HepG2 (cell line): ENCODE results near the gene TRIM61. TPM values are rescaled to one million over a fixed set of nuclear protein-coding genes. Genes with fewer than 3 reads are reported as not detected.

Source experiments
- ATAC-seq: fragments of 200-7000 bp; cut with Tn5 transposase; 3 replicates; pipeline ENCODE4 v1.9.1; 2020; ENCODE audit warnings: mild to moderate bottlenecking, moderate library complexity
- BruUV-seq: library from RNA; stranded (reverse); fragments of 400-500 nt; replicated peaks from 2 replicates; lab custom pipeline; 2021; lab: Mats Ljungman, UMichigan
- CTCF ChIA-PET: fragments of 300-600 bp; formaldehyde crosslinking; extraction: SDS; loops from one replicate; lab custom pipeline; 2021; ENCODE audit warnings: low total read pairs, inconsistent platforms, low intra/inter-chr PET ratio; lab: Yijun Ruan, JAX
- POLR2A ChIA-PET: fragments of 350-600 bp; sonication (Branson Sonifier 250); formaldehyde crosslinking; loops from one replicate; lab custom pipeline; 2020; ENCODE audit warnings: antibody characterized with exemption, inconsistent platforms; lab: Yijun Ruan, JAX
- DNase-seq: peaks from one replicate; pipeline ENCODE4 v3.0.0-alpha.2; 2015; ENCODE audit warnings: low spot score
- FAIRE-seq: peaks from 3 replicates; lab custom pipeline; 2011; peaks lifted over from hg19 to GRCh38; lab: Jason Lieb, UNC
- H2AFZ ChIP-seq: one replicate; pipeline ENCODE4 v1.6.1; 2011; ENCODE audit warnings: low read length, inconsistent platforms
- H3K27ac ChIP-seq: fragments of 300-600 bp; 3 replicates; pipeline ENCODE4 v1.8.0; 2011; ENCODE audit warnings: mixed run types, mild to moderate bottlenecking, mixed read lengths, low read length, inconsistent platforms; ENCODE audit not compliant: insufficient read depth; ENCODE audit errors: extremely low read length
- H3K27me3 ChIP-seq, 2 experiments: fragments of 200-600 bp in 1 of 2; 2 replicates in 1 of 2; 3 replicates in 1 of 2; pipeline versions ENCODE4 v1.6.0 to v1.8.0; 2011; ENCODE audit warnings: low read length in 2 of 2, mild to moderate bottlenecking in 2 of 2, moderate library complexity in 2 of 2, inconsistent platforms in 1 of 2; ENCODE audit not compliant: insufficient read depth in 2 of 2, control insufficient read depth in 1 of 2
- H3K36me3 ChIP-seq, 2 experiments: fragments of 200-600 bp in 1 of 2; replicated peaks in 1 of 2; 2 replicates in 1 of 2; 3 replicates in 1 of 2; pipeline versions ENCODE4 v1.5.1 to v1.8.0; 2011; ENCODE audit warnings: low read length in 2 of 2, inconsistent platforms in 1 of 2; ENCODE audit not compliant: insufficient read depth in 2 of 2, control insufficient read depth in 1 of 2
- H3K4me1 ChIP-seq: 2 replicates; pipeline ENCODE4 v1.5.1; 2012; ENCODE audit warnings: low read length, inconsistent platforms; ENCODE audit not compliant: insufficient read depth
- H3K4me2 ChIP-seq: 2 replicates; pipeline ENCODE4 v1.6.0; 2011; ENCODE audit warnings: low read depth, low read length, inconsistent platforms
- H3K4me3 ChIP-seq, 3 experiments: fragments of 200-600 bp in 1 of 3; sonication (generic), shearing (Covaris generic) in 1 of 3; replicated peaks in 1 of 3; 2 replicates each; pipeline ENCODE4 v1.5.1; 2011 to 2016; ENCODE audit warnings: low read length in 3 of 3, inconsistent platforms in 2 of 3, low read depth in 2 of 3, mild to moderate bottlenecking in 2 of 3, control low read depth in 1 of 3, mixed read lengths in 1 of 3; ENCODE audit not compliant: insufficient read depth in 1 of 3
- H3K79me2 ChIP-seq: one replicate; pipeline ENCODE4 v1.6.1; 2011; ENCODE audit warnings: low read length, inconsistent platforms; ENCODE audit not compliant: insufficient read depth
- H3K9ac ChIP-seq: 2 replicates; pipeline ENCODE4 v1.6.0; 2011; ENCODE audit warnings: mild to moderate bottlenecking, low read depth, low read length, inconsistent platforms; ENCODE audit not compliant: insufficient read depth
- H3K9me3 ChIP-seq: 2 replicates; pipeline ENCODE4 v1.5.1; 2012; ENCODE audit warnings: mild to moderate bottlenecking, low read length
- H4K20me1 ChIP-seq: 2 replicates; pipeline ENCODE4 v1.6.0; 2011; ENCODE audit warnings: inconsistent platforms, mild to moderate bottlenecking, low read length, moderate library complexity; ENCODE audit not compliant: insufficient read depth
- CAMTA2 ChIP-seq: sonication (generic); formaldehyde crosslinking; IDR thresholded peaks from 2 replicates; pipeline ENCODE4 v1.4.0; 2020; ENCODE audit warnings: mild to moderate bottlenecking, missing genetic modification reagents, borderline replicate concordance
- GATAD2A ChIP-seq: IDR thresholded peaks from 2 replicates; pipeline ENCODE4 v1.6.1; 2016
- HOXD1 ChIP-seq: sonication (generic); formaldehyde crosslinking; IDR thresholded peaks from 2 replicates; pipeline ENCODE4 v1.5.0; 2020; ENCODE audit warnings: missing genetic modification reagents
- KAT2B ChIP-seq: fragments of 150-350 bp; IDR thresholded peaks from 2 replicates; pipeline ENCODE4 v1.6.1; 2014; ENCODE audit warnings: low read depth, low read length, borderline replicate concordance
- KLF11 ChIP-seq: IDR thresholded peaks from 2 replicates; pipeline ENCODE4 v1.6.1; 2016; ENCODE audit warnings: missing compliant biosample characterization
- MAFF ChIP-seq: IDR thresholded peaks from 2 replicates; pipeline ENCODE4 v1.6.1; 2011; ENCODE audit warnings: low read depth, low read length, improper control_type of control experiment
- NFYB ChIP-seq: sonication (generic); formaldehyde crosslinking; IDR thresholded peaks from 2 replicates; pipeline ENCODE4 v1.4.0; 2020; ENCODE audit warnings: missing genetic modification reagents
- WGBS: methylation state at CpG from one replicate; pipeline ENCODE4 v1.1.6; 2017; ENCODE audit warnings: low lambda C conversion rate; 5-methylcytosine and 5-hydroxymethylcytosine counted together
- in situ Hi-C: cut with HindIII; loops from 2 replicates; pipeline ENCODE4 v1.10.0; 2017; ENCODE audit warnings: low pct_unique_long_range_greater_than_20kb; ENCODE audit not compliant: extremely low pct_ligation_motif_present
- intact Hi-C: fragments of 100-400 bp; cut with micrococcal nuclease; formaldehyde crosslinking; loops from one replicate; pipeline ENCODE4 v1.10.0; 2022; ENCODE audit not compliant: unreplicated experiment
- polyA plus RNA-seq, 8 experiments: library from polyadenylated mRNA; depleted of rRNA in 3 of 8; stranded (reverse) in 7 of 8; unstranded in 1 of 8; fragments of >200 nt; fragmentation: Illumina TruSeq in 4 of 8; extraction: Trizol in 4 of 8; gene quantifications; 2 replicates each; pipeline versions ENCODE4 v1.2.1 to v1.2.3, GENCODE V29; 2011 to 2016; ENCODE audit warnings: low read depth in 4 of 8, missing spikeins in 1 of 8, mixed read lengths in 1 of 8; ENCODE audit not compliant: insufficient read depth in 1 of 8
- total RNA-seq, 5 experiments: library from RNA; depleted of rRNA; stranded (reverse); fragments of >200 nt; fragmentation: Illumina TruSeq; extraction: Trizol; gene quantifications; 2 replicates each; pipeline ENCODE4 v1.2.3, GENCODE V29; 2016; ENCODE audit warnings: low read depth in 1 of 5
- TF ChIP-seq, protein P1 (sequence below): sonication (generic); formaldehyde crosslinking; IDR thresholded peaks from 2 replicates; pipeline ENCODE4 v1.5.0; 2020; ENCODE audit warnings: mild to moderate bottlenecking, missing genetic modification reagents
- TF ChIP-seq, protein P2 (sequence below): sonication (generic); formaldehyde crosslinking; IDR thresholded peaks from 2 replicates; pipeline ENCODE4 v1.4.0; 2020; ENCODE audit warnings: missing genetic modification reagents, borderline replicate concordance
- TF ChIP-seq, protein P3 (sequence below): sonication (generic); formaldehyde crosslinking; IDR thresholded peaks from 2 replicates; pipeline ENCODE4 v1.5.1; 2020; ENCODE audit warnings: missing genetic modification reagents, mild to moderate bottlenecking, borderline replicate concordance

TRIM61 gene
- total and polyA plus RNA-seq, 2 of the 13 experiments (the other 11 are each of a cell fraction or from before 2014, with no cell fraction given), result not detected

DNA sequence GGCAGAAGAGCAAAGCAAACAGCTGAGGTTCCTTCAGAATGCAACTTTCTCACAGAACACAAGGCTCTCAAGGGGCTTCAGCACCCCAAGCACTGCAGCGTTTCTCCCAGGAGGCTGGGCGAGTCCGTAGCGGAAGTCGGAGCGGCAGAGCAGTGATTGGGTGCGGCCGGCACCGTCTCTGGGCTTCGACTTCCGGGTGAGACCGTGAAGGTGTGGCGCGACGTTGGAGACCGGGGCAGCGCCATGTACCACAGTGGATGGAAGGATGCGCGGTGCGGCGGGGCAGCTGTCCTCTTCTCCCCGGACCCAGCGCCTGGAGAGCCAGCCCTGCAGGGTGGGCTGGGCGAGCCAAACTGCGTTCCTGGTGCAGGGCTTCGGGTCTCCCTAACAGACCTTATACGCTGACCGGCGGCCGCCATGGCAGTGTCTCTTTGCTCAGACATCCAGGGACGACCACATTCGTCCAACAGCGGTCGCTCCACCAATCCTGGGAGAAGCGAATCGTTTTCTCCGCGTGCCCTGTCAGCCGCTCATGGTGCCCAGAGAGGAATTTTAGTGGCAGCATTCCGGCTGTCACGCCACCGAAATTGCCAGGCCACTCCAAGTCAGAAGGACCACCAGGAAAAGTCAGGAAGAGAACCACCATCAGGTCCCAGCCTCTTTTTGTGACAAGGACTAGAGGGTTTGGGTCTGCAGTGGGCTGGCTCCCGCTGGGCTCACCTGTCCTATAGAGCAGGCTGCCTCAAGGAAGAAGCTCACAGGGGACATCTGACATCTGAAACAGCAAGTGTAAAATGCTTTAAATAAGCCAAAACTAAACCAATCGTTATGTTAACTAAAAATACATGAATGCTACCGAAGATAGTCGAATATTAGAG, 20.5 kb downstream of the TRIM61 start (continued):
- TF ChIP-seq, protein P1, sequence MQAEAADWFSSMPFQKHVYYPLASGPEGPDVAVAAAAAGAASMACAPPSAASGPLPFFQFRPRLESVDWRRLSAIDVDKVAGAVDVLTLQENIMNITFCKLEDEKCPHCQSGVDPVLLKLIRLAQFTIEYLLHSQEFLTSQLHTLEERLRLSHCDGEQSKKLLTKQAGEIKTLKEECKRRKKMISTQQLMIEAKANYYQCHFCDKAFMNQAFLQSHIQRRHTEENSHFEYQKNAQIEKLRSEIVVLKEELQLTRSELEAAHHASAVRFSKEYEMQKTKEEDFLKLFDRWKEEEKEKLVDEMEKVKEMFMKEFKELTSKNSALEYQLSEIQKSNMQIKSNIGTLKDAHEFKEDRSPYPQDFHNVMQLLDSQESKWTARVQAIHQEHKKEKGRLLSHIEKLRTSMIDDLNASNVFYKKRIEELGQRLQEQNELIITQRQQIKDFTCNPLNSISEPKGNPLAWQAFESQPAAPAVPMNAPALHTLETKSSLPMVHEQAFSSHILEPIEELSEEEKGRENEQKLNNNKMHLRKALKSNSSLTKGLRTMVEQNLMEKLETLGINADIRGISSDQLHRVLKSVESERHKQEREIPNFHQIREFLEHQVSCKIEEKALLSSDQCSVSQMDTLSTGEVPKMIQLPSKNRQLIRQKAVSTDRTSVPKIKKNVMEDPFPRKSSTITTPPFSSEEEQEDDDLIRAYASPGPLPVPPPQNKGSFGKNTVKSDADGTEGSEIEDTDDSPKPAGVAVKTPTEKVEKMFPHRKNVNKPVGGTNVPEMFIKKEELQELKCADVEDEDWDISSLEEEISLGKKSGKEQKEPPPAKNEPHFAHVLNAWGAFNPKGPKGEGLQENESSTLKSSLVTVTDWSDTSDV, result no peak
- no peak for TF ChIP-seq GATAD2A
- TF ChIP-seq, all 625 proteins: peak for 0

DNA sequence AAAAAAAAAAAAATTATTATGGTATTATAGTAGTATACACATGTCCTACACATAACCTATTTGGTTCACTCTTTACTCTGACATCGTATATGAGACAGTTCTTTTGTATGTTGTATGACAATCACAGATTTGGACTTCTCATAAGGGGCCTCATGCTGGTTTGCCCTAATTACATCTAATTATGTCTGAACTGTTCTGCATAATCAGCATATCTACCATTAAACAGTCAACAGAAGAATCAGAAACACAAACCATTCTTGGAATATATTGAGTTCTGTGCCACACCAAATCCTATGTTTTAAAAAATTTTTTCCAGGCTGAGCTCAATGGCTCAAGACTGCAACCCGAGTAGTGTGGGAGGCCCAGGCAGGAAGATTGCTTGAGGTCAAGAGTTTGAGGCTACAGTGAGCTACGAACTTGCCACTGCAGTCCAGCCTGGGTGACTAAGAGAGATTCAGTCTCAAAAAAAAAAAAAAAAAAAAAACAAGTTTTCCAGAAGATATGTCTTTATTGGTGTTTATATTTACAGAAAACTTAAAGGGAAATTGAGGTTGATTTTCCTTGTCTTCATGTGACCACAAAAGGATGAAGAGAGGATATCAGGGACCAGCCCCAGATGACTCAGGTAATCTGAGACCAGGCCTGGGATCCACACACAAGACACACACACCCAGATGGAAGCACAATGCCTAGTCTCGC, 22.2 kb downstream of the TRIM61 start:
- Histone ChIP-seq H4K20me1 (no peaks in the 10 kb centered on the region), H3K27me3 (no peaks in the 10 kb centered on the region), H3K4me3 (no peak overlapping the region), H2AFZ (no peak overlapping the region), H3K36me3 (no peaks in the 10 kb centered on the region), H3K4me2 (no peak overlapping the region), H3K9ac (no peak overlapping the region), H3K27ac (no peak overlapping the region), H3K9me3 (no peaks in the 10 kb centered on the region), H3K4me1 (peaks cover 11% of the 10 kb centered on the region), H3K79me2 (no peaks in the 10 kb centered on the region)
- FAIRE-seq (no peak), DNase-seq (no peak), ATAC-seq (no peak)
- intact Hi-C loops (no loop called here), in situ Hi-C loops (no loop called here)
- ChIA-PET POLR2A (no interaction called here), CTCF (no interaction called here)
- WGBS, result 24% methylated on average over 4 of the region's 4 CpGs
- no TSS peak for BruUV-seq
- TF ChIP-seq, protein P2, sequence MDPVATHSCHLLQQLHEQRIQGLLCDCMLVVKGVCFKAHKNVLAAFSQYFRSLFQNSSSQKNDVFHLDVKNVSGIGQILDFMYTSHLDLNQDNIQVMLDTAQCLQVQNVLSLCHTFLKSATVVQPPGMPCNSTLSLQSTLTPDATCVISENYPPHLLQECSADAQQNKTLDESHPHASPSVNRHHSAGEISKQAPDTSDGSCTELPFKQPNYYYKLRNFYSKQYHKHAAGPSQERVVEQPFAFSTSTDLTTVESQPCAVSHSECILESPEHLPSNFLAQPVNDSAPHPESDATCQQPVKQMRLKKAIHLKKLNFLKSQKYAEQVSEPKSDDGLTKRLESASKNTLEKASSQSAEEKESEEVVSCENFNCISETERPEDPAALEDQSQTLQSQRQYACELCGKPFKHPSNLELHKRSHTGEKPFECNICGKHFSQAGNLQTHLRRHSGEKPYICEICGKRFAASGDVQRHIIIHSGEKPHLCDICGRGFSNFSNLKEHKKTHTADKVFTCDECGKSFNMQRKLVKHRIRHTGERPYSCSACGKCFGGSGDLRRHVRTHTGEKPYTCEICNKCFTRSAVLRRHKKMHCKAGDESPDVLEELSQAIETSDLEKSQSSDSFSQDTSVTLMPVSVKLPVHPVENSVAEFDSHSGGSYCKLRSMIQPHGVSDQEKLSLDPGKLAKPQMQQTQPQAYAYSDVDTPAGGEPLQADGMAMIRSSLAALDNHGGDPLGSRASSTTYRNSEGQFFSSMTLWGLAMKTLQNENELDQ, result no peak
- TF ChIP-seq HOXD1 (CRISPR knock-in tag) (no peak), CAMTA2 (CRISPR knock-in tag) (no peak), NFYB (CRISPR knock-in tag) (no peak), KLF11 (no peak), KAT2B (no peak), MAFF (0 out of 2 replicates have a peak, but pooled peaks have one; percentile 15)
- TF ChIP-seq, protein P3, sequence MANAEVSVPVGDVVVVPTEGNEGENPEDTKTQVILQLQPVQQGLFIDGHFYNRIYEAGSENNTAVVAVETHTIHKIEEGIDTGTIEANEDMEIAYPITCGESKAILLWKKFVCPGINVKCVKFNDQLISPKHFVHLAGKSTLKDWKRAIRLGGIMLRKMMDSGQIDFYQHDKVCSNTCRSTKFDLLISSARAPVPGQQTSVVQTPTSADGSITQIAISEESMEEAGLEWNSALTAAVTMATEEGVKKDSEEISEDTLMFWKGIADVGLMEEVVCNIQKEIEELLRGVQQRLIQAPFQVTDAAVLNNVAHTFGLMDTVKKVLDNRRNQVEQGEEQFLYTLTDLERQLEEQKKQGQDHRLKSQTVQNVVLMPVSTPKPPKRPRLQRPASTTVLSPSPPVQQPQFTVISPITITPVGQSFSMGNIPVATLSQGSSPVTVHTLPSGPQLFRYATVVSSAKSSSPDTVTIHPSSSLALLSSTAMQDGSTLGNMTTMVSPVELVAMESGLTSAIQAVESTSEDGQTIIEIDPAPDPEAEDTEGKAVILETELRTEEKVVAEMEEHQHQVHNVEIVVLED (CRISPR knock-in tag), result no peak
